Mucosa of gallbladder (tissue), 1 donor: ENCODE measurements around the gene TMEM107. TPM values are rescaled to one million over a fixed set of nuclear protein-coding genes. Genes with fewer than 3 reads are reported as not detected.
"Not testable (repeated sequence)": the region's sequence is repeated elsewhere in the genome, so short reads cannot be mapped to it uniquely, and the experiment has no call there.

Experiments
- DNase-seq: peaks from one replicate; pipeline ENCODE4 v3.0.0-alpha.2; 2020; ENCODE audit warnings: low spot score
- total RNA-seq: library from RNA; stranded (reverse); gene quantifications from one replicate; pipeline ENCODE4 v1.2.1, GENCODE V29; 2021
- donor health status: DM: no; HTN: no; CAD: no.

The TMEM107 gene
- total RNA-seq, 1 donor from 2014 or later: 22.5 TPM

- peak; percentile 98 for DNase-seq
These were observed 13.7 kb upstream of the TMEM107 start, which contains the start of gene BORCS6 for GRCh38 chr17:8189711-8190477. TSS of gene BORCS6 (minus strand) at chr17:8190180. CDS start at chr17:8190140, 40 bp downstream.

GRCh38 chr17:8189041-8189710 is 13.0 kb upstream of the TMEM107 start:
- no peak for DNase-seq

- no peak for DNase-seq
These were observed 12.2 kb upstream of the TMEM107 start for GRCh38 chr17:8188263-8188839.

GRCh38 chr17:8187517-8188262 is 11.5 kb upstream of the TMEM107 start:
- peak; percentile 95 for DNase-seq

- peak; percentile 95 for DNase-seq
These were observed 10.8 kb upstream of the TMEM107 start for GRCh38 chr17:8186787-8187516.

- DNase-seq: no peak
These were observed 10.2 kb upstream of the TMEM107 start for GRCh38 chr17:8186446-8186786.

- DNase-seq: peak; percentile 94
These were observed 9.6 kb upstream of the TMEM107 start for GRCh38 chr17:8185582-8186445.

- no peak for DNase-seq
These were observed 985 bp upstream of the TMEM107 start for GRCh38 chr17:8176998-8177731.

GRCh38 chr17:8175795-8176196 is 384 bp downstream of the TMEM107 start:
- DNase-seq: no peak

- no peak for DNase-seq
These were observed 2.3 kb downstream of the TMEM107 start for GRCh38 chr17:8173871-8174322.

GRCh38 chr17:8173056-8173870 is 2.9 kb downstream of the TMEM107 start:
- DNase-seq: peak; percentile 86

GRCh38 chr17:8170186-8170585 is 6.0 kb downstream of the TMEM107 start:
- DNase-seq: not testable (repeated sequence)

GRCh38 chr17:8167526-8167925 is 8.7 kb downstream of the TMEM107 start:
- no peak for DNase-seq

GRCh38 chr17:8166731-8167130 is 9.4 kb downstream of the TMEM107 start:
- DNase-seq: no peak

GRCh38 chr17:8164815-8165131 is 11.4 kb downstream of the TMEM107 start:
- no peak for DNase-seq

- DNase-seq: peak; percentile 73
These were observed 12.0 kb downstream of the TMEM107 start for GRCh38 chr17:8163978-8164814.

GRCh38 chr17:8162997-8163977 is 12.9 kb downstream of the TMEM107 start:
- DNase-seq: no peak
